GM23338 (cell line): ENCODE data around the gene MDGA2. TPM values are rescaled to one million over a fixed set of nuclear protein-coding genes. Genes with fewer than 3 reads are reported as not detected.

Source experiments
- ATAC-seq: fragments of 200-7000 bp; cut with Tn5 transposase; 3 replicates; pipeline ENCODE4 v1.9.1; 2020
- DNase-seq: peaks from one replicate; pipeline ENCODE4 v3.0.0-alpha.2; 2015; ENCODE audit warnings: low spot score
- H2AFZ ChIP-seq: fragments of 200-600 bp; sonication (generic); 2 replicates; pipeline ENCODE4 v1.8.0; 2016; ENCODE audit warnings: antibody characterized with exemption, mild to moderate bottlenecking, moderate library complexity
- H3F3A ChIP-seq: fragments of 200-600 bp; sonication (generic); replicated peaks from 2 replicates; pipeline ENCODE4 v1.8.0; 2017; ENCODE audit warnings: antibody characterized with exemption, mixed run types, low read depth
- H3K27ac ChIP-seq: fragments of 200-600 bp; sonication (generic); 2 replicates; pipeline ENCODE4 v1.6.1; 2016; ENCODE audit warnings: low read depth
- H3K27me3 ChIP-seq: fragments of 200-600 bp; sonication (generic); 2 replicates; pipeline ENCODE4 v1.8.0; 2016; ENCODE audit warnings: mild to moderate bottlenecking, mixed run types, moderate library complexity; ENCODE audit not compliant: insufficient read depth
- H3K36me3 ChIP-seq: fragments of 200-600 bp; sonication (generic); 2 replicates; pipeline ENCODE4 v1.8.0; 2016; ENCODE audit warnings: mild to moderate bottlenecking; ENCODE audit not compliant: insufficient read depth
- H3K4me1 ChIP-seq: fragments of 200-600 bp; sonication (generic); 2 replicates; pipeline ENCODE4 v1.8.0; 2016; ENCODE audit warnings: mild to moderate bottlenecking, moderate library complexity; ENCODE audit not compliant: insufficient read depth
- H3K4me2 ChIP-seq: fragments of 200-600 bp; sonication (generic); 2 replicates; pipeline ENCODE4 v1.7.1; 2017; ENCODE audit warnings: mixed run types
- H3K4me3 ChIP-seq: fragments of 200-600 bp; sonication (generic); 2 replicates; pipeline ENCODE4 v1.6.1; 2016; ENCODE audit warnings: mixed run types
- H3K79me2 ChIP-seq: fragments of 200-600 bp; sonication (generic); replicated peaks from 2 replicates; pipeline ENCODE4 v1.8.0; 2017; ENCODE audit warnings: mild to moderate bottlenecking; ENCODE audit not compliant: insufficient read depth
- H3K9me2 ChIP-seq: fragments of 200-600 bp; sonication (generic); 2 replicates; pipeline ENCODE4 v1.8.0; 2017; ENCODE audit not compliant: insufficient read depth
- H4K20me1 ChIP-seq: fragments of 200-600 bp; sonication (generic); replicated peaks from 2 replicates; pipeline ENCODE4 v1.8.0; 2017; ENCODE audit warnings: mild to moderate bottlenecking; ENCODE audit not compliant: insufficient read depth
- H3K27ac Mint-ChIP-seq: 2 replicates; pipeline ENCODE4 v1.8.0; 2020; ENCODE audit warnings: inconsistent platforms, mild to moderate bottlenecking, moderate library complexity, mixed read lengths
- H3K27me3 Mint-ChIP-seq: 3 replicates; pipeline ENCODE4 v1.8.0; 2022; ENCODE audit warnings: low read depth, mild to moderate bottlenecking, moderate library complexity, mixed read lengths, inconsistent platforms; ENCODE audit not compliant: insufficient read depth, poor library complexity
- H3K36me3 Mint-ChIP-seq: 3 replicates; pipeline ENCODE4 v1.8.0; 2021; ENCODE audit warnings: low read depth, mild to moderate bottlenecking, inconsistent platforms, moderate library complexity, mixed read lengths
- H3K4me1 Mint-ChIP-seq: 3 replicates; pipeline ENCODE4 v1.8.0; 2020; ENCODE audit warnings: mild to moderate bottlenecking, inconsistent platforms, mixed read lengths
- H3K4me3 Mint-ChIP-seq: 3 replicates; pipeline ENCODE4 v1.8.0; 2021; ENCODE audit warnings: moderate library complexity, mild to moderate bottlenecking, inconsistent platforms, mixed read lengths
- H3K9me3 Mint-ChIP-seq: 3 replicates; pipeline ENCODE4 v1.8.0; 2020; ENCODE audit warnings: moderate library complexity, mild to moderate bottlenecking, inconsistent platforms, mixed read lengths
- CREB1 ChIP-seq: fragments of 250-450 bp; sonication (Bioruptor Pico); IDR thresholded peaks from 2 replicates; pipeline ENCODE4 v1.5.0; 2020; ENCODE audit warnings: low read depth, mild to moderate bottlenecking, moderate library complexity
- ETS1 ChIP-seq: IDR thresholded peaks from 2 replicates; pipeline ENCODE4 v1.6.1; 2016; ENCODE audit warnings: antibody characterized with exemption
- EZH2 ChIP-seq: fragments of 200-600 bp; sonication (generic); IDR thresholded peaks from one replicate; pipeline ENCODE4 v1.8.0; 2017; ENCODE audit warnings: antibody characterized with exemption, mild to moderate bottlenecking, low read depth; ENCODE audit not compliant: unreplicated experiment
- STAT1 ChIP-seq: IDR thresholded peaks from one replicate; pipeline ENCODE4 v1.6.1; 2016; ENCODE audit warnings: antibody characterized with exemption; ENCODE audit not compliant: unreplicated experiment
- ZNF114 ChIP-seq: fragments of 250-450 bp; sonication (Bioruptor Pico); IDR thresholded peaks from 2 replicates; pipeline ENCODE4 v1.5.0; 2020; ENCODE audit warnings: mild to moderate bottlenecking, moderate library complexity
- ZNF331 ChIP-seq: fragments of 250-450 bp; sonication (Bioruptor Pico); IDR thresholded peaks from 2 replicates; pipeline ENCODE4 v1.5.0; 2020; ENCODE audit warnings: low read depth, mild to moderate bottlenecking, moderate library complexity
- ZNF462 ChIP-seq: fragments of 250-450 bp; sonication (Bioruptor Pico); IDR thresholded peaks from 2 replicates; pipeline ENCODE4 v1.5.0; 2020; ENCODE audit warnings: mild to moderate bottlenecking, moderate library complexity
- polyA plus RNA-seq: library from polyadenylated mRNA; unstranded; fragments of >200 nt; fragmentation: Nextera tagmentation; extraction: Ambion mirVana; gene quantifications from 2 replicates; pipeline ENCODE4 v1.2.1, GENCODE V29; 2016
- total RNA-seq: library from RNA; depleted of rRNA; stranded (reverse); fragments of >200 nt; shearing (Covaris generic); gene quantifications from 2 replicates; pipeline ENCODE4 v1.2.3, GENCODE V29; 2014

MDGA2 gene
- total and polyA plus RNA-seq, 2 experiments from 2014 or later = 0.68 to 1.7 TPM

- no peak for TF ChIP-seq ZNF462
- no peak for TF ChIP-seq EZH2
- no peak for TF ChIP-seq ETS1
- no peak for TF ChIP-seq CREB1 (CRISPR knock-in tag)
- no peak for TF ChIP-seq ZNF114 (CRISPR knock-in tag)
- no peak for TF ChIP-seq STAT1
These were observed 175.0 kb downstream of the MDGA2 start (continued) for GRCh38 chr14:47500369-47500768.

- H2AFZ ChIP-seq = no peak overlapping the region
- H3K4me2 ChIP-seq = no peak overlapping the region
- no peaks in the 10 kb centered on the region for H3K4me1 ChIP-seq
- ATAC-seq = no peak
- Mint-ChIP-seq H3K27ac (no peak overlapping the region), H3K9me3 (peaks cover 8% of the 10 kb centered on the region), H3K27me3 (no peaks in the 10 kb centered on the region), H3K4me1 (no peaks in the 10 kb centered on the region), H3K36me3 (peaks cover 3% of the 10 kb centered on the region; the same call in 2 of the 3 replicates), H3K4me3 (no peak overlapping the region)
- no peaks in the 10 kb centered on the region for H3K36me3 ChIP-seq
- H3F3A ChIP-seq = no peaks in the 10 kb centered on the region
- no peak overlapping the region for H3K4me3 ChIP-seq
- no peaks in the 10 kb centered on the region for H3K79me2 ChIP-seq
- no peaks in the 10 kb centered on the region for H3K27me3 ChIP-seq
- H3K27ac ChIP-seq = no peak overlapping the region
- no peak for DNase-seq
- H4K20me1 ChIP-seq = no peaks in the 10 kb centered on the region
- H3K9me2 ChIP-seq = no peaks in the 10 kb centered on the region
- TF ChIP-seq CREB1 (CRISPR knock-in tag) (no peak), ETS1 (no peak), ZNF331 (no peak), ZNF462 (no peak)
These were observed 184.6 kb downstream of the MDGA2 start for GRCh38 chr14:47490766-47491165.
